Cardiac muscle cell (in vitro differentiated cells and primary cell): Measurements from ENCODE around the gene ACAN. TPM values are rescaled to one million over a fixed set of nuclear protein-coding genes. Genes with fewer than 3 reads are reported as not detected.

Source experiments
- DNase-seq, 2 donors: peaks; one replicate each; pipeline versions ENCODE4 v3.0.0 to v3.0.0-alpha.2; 2010 to 2017; ENCODE audit warnings: low read depth in 1 of 2, low spot score in 1 of 2
- H3K27ac ChIP-seq: fragments of 200-600 bp; sonication (generic); 2 replicates; pipeline ENCODE4 v1.5.1; 2016
- H3K27me3 ChIP-seq: fragments of 200-600 bp; sonication (generic); 2 replicates; pipeline ENCODE4 v1.6.0; 2016; ENCODE audit warnings: control low read depth
- H3K36me3 ChIP-seq: fragments of 200-600 bp; sonication (generic); 2 replicates; pipeline ENCODE4 v1.5.1; 2016; ENCODE audit warnings: control low read depth
- H3K4me1 ChIP-seq: fragments of 200-600 bp; sonication (generic); 2 replicates; pipeline ENCODE4 v1.8.1; 2017; ENCODE audit warnings: low read depth, mild to moderate bottlenecking, mixed run types
- H3K4me3 ChIP-seq: fragments of 200-600 bp; sonication (generic); 2 replicates; pipeline ENCODE4 v1.5.1; 2016; ENCODE audit warnings: mild to moderate bottlenecking
- H3K9me3 ChIP-seq: fragments of 200-600 bp; sonication (generic); 2 replicates; pipeline ENCODE4 v1.5.1; 2017; ENCODE audit warnings: low read depth, mild to moderate bottlenecking, control low read depth
- CTCF ChIP-seq: IDR thresholded peaks from 2 replicates; pipeline ENCODE4 v1.5.1; 2012; ENCODE audit warnings: low read depth, mild to moderate bottlenecking, low read length
- polyA plus RNA-seq: library from polyadenylated mRNA; unstranded; fragments of >200 nt; fragmentation: Nextera tagmentation; extraction: Ambion mirVana; gene quantifications from 2 replicates; pipeline ENCODE4 v1.2.1, GENCODE V29; 2016
- total RNA-seq: library from RNA; depleted of rRNA; stranded (reverse); fragments of >200 nt; gene quantifications from 2 replicates; pipeline ENCODE4 v1.2.3, GENCODE V29; 2016

ACAN gene
- total and polyA plus RNA-seq, 2 experiments from 2014 or later: 0.71 to 0.91 TPM

GRCh38 chr15:88839146-88839545 lies 35.9 kb downstream of the ACAN start:
- no peaks in the 10 kb centered on the region for H3K36me3 ChIP-seq

GRCh38 chr15:88839961-88840360 lies 36.7 kb downstream of the ACAN start:
- Histone ChIP-seq H3K9me3 (no peaks in the 10 kb centered on the region), H3K4me3 (no peak overlapping the region), H3K4me1 (no peaks in the 10 kb centered on the region), H3K27me3 (no peaks in the 10 kb centered on the region), H3K36me3 (no peaks in the 10 kb centered on the region), H3K27ac (no peak overlapping the region)
- no peak for TF ChIP-seq CTCF
- DNase-seq: no peak

More at GRCh38 chr15:88839146-88839545, 35.9 kb downstream of the ACAN start:
- Histone ChIP-seq H3K4me3 (no peak overlapping the region), H3K9me3 (no peaks in the 10 kb centered on the region), H3K27ac (no peak overlapping the region), H3K4me1 (peaks cover under 1% of the 10 kb centered on the region), H3K27me3 (no peaks in the 10 kb centered on the region)
- DNase-seq: no peak
- no peak for TF ChIP-seq CTCF

GRCh38 chr15:88841236-88841635 lies 38.0 kb downstream of the ACAN start:
- Histone ChIP-seq H3K27me3 (no peaks in the 10 kb centered on the region), H3K4me1 (no peaks in the 10 kb centered on the region), H3K4me3 (no peak overlapping the region), H3K36me3 (no peaks in the 10 kb centered on the region), H3K27ac (no peak overlapping the region), H3K9me3 (no peaks in the 10 kb centered on the region)
- no peak for DNase-seq
- TF ChIP-seq CTCF: no peak

- DNase-seq: no peak
- H3K27ac ChIP-seq: no peak overlapping the region
- no peaks in the 10 kb centered on the region for H3K27me3 ChIP-seq
- H3K36me3 ChIP-seq: no peaks in the 10 kb centered on the region
- no peak overlapping the region for H3K4me3 ChIP-seq
- H3K9me3 ChIP-seq: no peaks in the 10 kb centered on the region
- no peaks in the 10 kb centered on the region for H3K4me1 ChIP-seq
- TF ChIP-seq CTCF: no peak
These were observed 38.9 kb downstream of the ACAN start for GRCh38 chr15:88842156-88842555.

- H3K27ac ChIP-seq: no peak overlapping the region
- no peak for TF ChIP-seq CTCF
- no peaks in the 10 kb centered on the region for H3K4me1 ChIP-seq
- H3K4me3 ChIP-seq: no peak overlapping the region
- H3K36me3 ChIP-seq: no peaks in the 10 kb centered on the region
- H3K9me3 ChIP-seq: no peaks in the 10 kb centered on the region
- no peak for DNase-seq
- no peaks in the 10 kb centered on the region for H3K27me3 ChIP-seq
These were observed 40.1 kb downstream of the ACAN start for GRCh38 chr15:88843334-88843733.

GRCh38 chr15:88844749-88845386 lies 41.6 kb downstream of the ACAN start:
- no peak overlapping the region for H3K27ac ChIP-seq
- no peaks in the 10 kb centered on the region for H3K27me3 ChIP-seq
- no peak for TF ChIP-seq CTCF
- no peaks in the 10 kb centered on the region for H3K36me3 ChIP-seq
- H3K4me1 ChIP-seq: no peaks in the 10 kb centered on the region
- H3K9me3 ChIP-seq: no peaks in the 10 kb centered on the region
- no peak overlapping the region for H3K4me3 ChIP-seq
- no peak for DNase-seq
